Stomach (tissue), 9 donors: Measurements from ENCODE around the gene FAM50B. TPM values are rescaled to one million over a fixed set of nuclear protein-coding genes. Genes with fewer than 3 reads are reported as not detected.

Experiments used
- DNase-seq, 2 donors: peaks; one replicate each; pipeline versions ENCODE4 v3.0.0 to v3.0.0-alpha.2; 2013 to 2019
- H3K27ac ChIP-seq, 5 donors: fragments of 200-600 bp in 4 of 5; sonication (generic) in 4 of 5; one replicate each; pipeline ENCODE4 v1.5.1; 2013 to 2019; ENCODE audit warnings: mild to moderate bottlenecking in 1 of 5, moderate library complexity in 1 of 5
- H3K27me3 ChIP-seq, 3 donors: fragments of 200-600 bp; sonication (generic); one replicate each; pipeline ENCODE4 v1.5.1; 2017 to 2019; ENCODE audit warnings: mixed run types in 1 of 3
- H3K36me3 ChIP-seq, 4 donors: fragments of 200-600 bp; sonication (generic); 1 replicate in 3 of 4; 2 replicates in 1 of 4; pipeline ENCODE4 v1.5.1; 2016 to 2019
- H3K4me1 ChIP-seq, 4 donors: fragments of 200-600 bp; sonication (generic); one replicate each; pipeline ENCODE4 v1.5.1; 2016 to 2019
- H3K4me3 ChIP-seq, 4 donors: fragments of 200-600 bp; sonication (generic) in 3 of 4; one replicate each; pipeline ENCODE4 v1.5.1; 2016 to 2019; ENCODE audit warnings: mild to moderate bottlenecking in 1 of 4
- H3K9me3 ChIP-seq, 4 donors: fragments of 200-600 bp; sonication (generic); one replicate each; pipeline ENCODE4 v1.5.1; 2016 to 2019
- CTCF ChIP-seq, 7 experiments: fragments of 450-650 bp in 4 of 7; fragments of 200-600 bp in 3 of 7; sonication (generic) in 3 of 7; IDR thresholded peaks; one replicate each; pipeline ENCODE4 v1.5.1; 2016 to 2019; ENCODE audit warnings: antibody characterized with exemption in 7 of 7, control low read depth in 2 of 7, mild to moderate bottlenecking in 1 of 7
- EP300 ChIP-seq: sonication (generic); formaldehyde crosslinking; IDR thresholded peaks from one replicate; pipeline ENCODE4 v1.6.1; 2017; ENCODE audit warnings: antibody characterized with exemption
- POLR2A ChIP-seq, 4 donors: fragments of 450-650 bp; IDR thresholded peaks; one replicate each; pipeline ENCODE4 v1.6.1; 2016; ENCODE audit warnings: antibody characterized with exemption in 4 of 4, control low read depth in 2 of 4, mild to moderate bottlenecking in 1 of 4, moderate library complexity in 1 of 4
- POLR2AphosphoS5 ChIP-seq, 3 donors: sonication (generic); formaldehyde crosslinking; IDR thresholded peaks; one replicate each; pipeline ENCODE4 v1.6.1; 2016; ENCODE audit warnings: antibody characterized with exemption in 3 of 3
- WGBS, 5 donors: extraction: QIAGEN DNeasy Blood & Tissue Kit in 3 of 5; methylation state at CpG; one replicate each; pipeline versions ENCODE4 v1.1.5 to v1.1.7; 2013 to 2018; 5-methylcytosine and 5-hydroxymethylcytosine counted together
- intact Hi-C: fragments of 100-400 bp; cut with DNase I; formaldehyde crosslinking; loops from one replicate; pipeline ENCODE4 v1.15.1; 2023; ENCODE audit warnings: low total_unique reads
- polyA plus RNA-seq, 3 donors: library from polyadenylated mRNA; stranded (reverse); fragments of 200-250 nt; gene quantifications; one replicate each; pipeline ENCODE4 v1.2.3, GENCODE V29; 2013
- total RNA-seq, 5 donors: library from RNA; depleted of rRNA; stranded (reverse); fragments of >200 nt; gene quantifications; one replicate each; pipeline versions ENCODE4 v1.1.0 to v1.2.3, GENCODE V29; 2014 to 2016
- donor health status: healthy with polysubstance abuse.
- donor health status: Bipolar disorder and iron deficiency.
- donor health status: healthy.

Gene FAM50B
- total and polyA plus RNA-seq, 8 donors = 2.0 to 11.8 (median 7.3) TPM; not detected in 1

DNA sequence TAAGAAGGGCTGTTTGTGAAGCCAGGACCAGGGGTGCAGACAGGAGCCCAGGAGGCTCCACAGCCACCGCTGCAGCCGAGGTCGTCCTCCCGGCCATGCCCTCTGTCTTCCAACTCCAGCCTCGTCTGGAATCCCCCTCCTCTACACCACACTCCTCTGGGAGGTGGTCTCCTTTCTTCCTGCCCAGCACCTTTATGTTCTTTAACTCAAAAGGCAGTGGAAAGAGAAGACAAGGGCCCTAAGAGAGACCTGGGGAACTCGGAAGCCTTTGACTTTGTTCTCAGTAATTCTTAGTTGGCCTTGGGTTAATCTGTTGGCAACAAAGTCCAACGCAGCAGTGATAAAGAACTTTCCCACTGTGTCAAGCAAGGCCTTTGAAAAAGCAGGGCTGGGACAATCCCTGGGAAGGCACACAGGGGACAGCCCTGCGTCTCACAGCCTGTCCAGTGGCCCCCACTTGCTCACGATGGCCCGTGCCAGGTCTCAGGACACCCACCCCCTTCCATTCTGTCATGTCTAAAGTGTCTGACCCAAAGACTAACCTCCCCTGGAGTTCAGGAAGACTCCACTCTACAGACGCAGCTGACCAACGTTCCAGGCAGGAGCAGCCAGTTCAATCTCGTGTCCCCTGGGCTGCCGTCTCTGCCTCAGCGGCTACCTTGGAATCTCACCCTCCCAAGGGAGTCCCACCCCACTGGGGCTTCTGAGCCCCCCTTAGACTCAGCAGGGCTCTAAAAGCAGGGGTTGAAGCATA is 42.8 kb upstream of the FAM50B start:
- TF ChIP-seq CTCF (IDR thresholded peaks at IDR 0.05) (no peak), POLR2AphosphoS5 (IDR thresholded peaks at IDR 0.05) (no peak), EP300 (no peak), POLR2A (IDR thresholded peaks at IDR 0.05) (no peak)
- WGBS, 5 donors = 48 to 62% (median 54%) methylated on average over 15 of the region's 15 CpGs
- H3K27me3 ChIP-seq = no peaks in the 10 kb centered on the region
- peak; percentile 27 to 72 for DNase-seq
- no peak overlapping the region for H3K4me3 ChIP-seq
- intact Hi-C loops = no loop called here
- H3K4me1 ChIP-seq = peaks cover 9 to 39% (median 25%) of the 10 kb centered on the region in 4 donors
- no peaks in the 10 kb centered on the region for H3K9me3 ChIP-seq
- no peaks in the 10 kb centered on the region for H3K36me3 ChIP-seq
- peak overlapping the region in 4 of 5 donors; percentile 14 to 46 (median 25) for H3K27ac ChIP-seq

- 80 to 94% (median 86%) methylated on average over 3 of the region's 3 CpGs for WGBS, 5 donors
- Histone ChIP-seq H3K27ac (peak overlapping the region in 2 of 5 donors; percentile 6 to 39), H3K36me3 (no peaks in the 10 kb centered on the region), H3K27me3 (no peaks in the 10 kb centered on the region), H3K4me3 (no peak overlapping the region), H3K9me3 (no peaks in the 10 kb centered on the region), H3K4me1 (peaks cover 11 to 41% (median 27%) of the 10 kb centered on the region in 4 donors)
- DNase-seq = no peak
- no peak for TF ChIP-seq EP300
- no peak for TF ChIP-seq POLR2AphosphoS5 (IDR thresholded peaks at IDR 0.05)
- TF ChIP-seq POLR2A (IDR thresholded peaks at IDR 0.05) = no peak
- no peak for TF ChIP-seq CTCF (IDR thresholded peaks at IDR 0.05)
- intact Hi-C loops = no loop called here
Observed at GRCh38 chr6:3808199-3808598, 41.0 kb upstream of the FAM50B start.

GRCh38 chr6:3808759-3809514 is 40.2 kb upstream of the FAM50B start:
- no peak for TF ChIP-seq EP300
- TF ChIP-seq POLR2AphosphoS5 (IDR thresholded peaks at IDR 0.05) = peak in 1 of 3 donors; percentile 43
- intact Hi-C loops = no loop called here
- 49 to 69% (median 51%) methylated on average over 6 to 7 of the region's 7 CpGs for WGBS, 5 donors

GRCh38 chr6:3809515-3809891 is 39.7 kb upstream of the FAM50B start:
- Histone ChIP-seq H3K9me3 (no peaks in the 10 kb centered on the region), H3K4me1 (peaks cover 12 to 38% (median 24%) of the 10 kb centered on the region in 4 donors), H3K4me3 (no peak overlapping the region), H3K36me3 (no peaks in the 10 kb centered on the region), H3K27ac (peak overlapping the region in 1 of 5 donors; percentile 6), H3K27me3 (no peaks in the 10 kb centered on the region)
- no peak for DNase-seq
- TF ChIP-seq CTCF (IDR thresholded peaks at IDR 0.05) = no peak
- no peak for TF ChIP-seq POLR2A (IDR thresholded peaks at IDR 0.05)
- intact Hi-C loops = no loop called here
- WGBS, 5 donors = 95 to 98% (median 96%) methylated on average over 1 of the region's 1 CpG

More at GRCh38 chr6:3808759-3809514, 40.2 kb upstream of the FAM50B start:
- Histone ChIP-seq H3K4me1 (peaks cover 12 to 42% (median 26%) of the 10 kb centered on the region in 4 donors), H3K27me3 (no peaks in the 10 kb centered on the region), H3K4me3 (no peak overlapping the region), H3K9me3 (no peaks in the 10 kb centered on the region), H3K36me3 (no peaks in the 10 kb centered on the region), H3K27ac (peak overlapping the region in 2 of 5 donors; percentile 6 to 39)
- DNase-seq = peak; percentile 55 to 68
